ENCODE measurements around the gene FAH. TPM values are rescaled to one million over a fixed set of nuclear protein-coding genes. Genes with fewer than 3 reads are reported as not detected.

Gene FAH
- total RNA-seq, 1 donor from 2014 or later = 67.6 TPM

DNA sequence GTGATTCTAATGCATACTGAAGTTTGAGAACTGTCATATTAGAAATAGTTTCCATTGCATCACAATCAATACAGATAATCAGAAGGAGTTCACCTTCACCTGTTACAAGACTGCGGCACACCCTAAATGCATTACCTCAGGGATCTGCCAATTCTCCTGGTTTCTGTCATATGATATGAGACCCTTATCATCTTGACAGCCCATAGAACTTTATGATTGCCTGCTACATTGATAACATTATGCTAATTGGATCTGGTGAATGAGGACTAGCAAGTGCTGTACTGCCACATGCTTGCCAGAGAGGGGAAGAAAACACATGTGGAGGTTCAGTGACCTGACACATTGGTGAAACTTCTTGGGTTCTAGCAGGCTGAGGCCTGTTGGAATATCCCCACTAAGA, 41.4 kb downstream of the FAH start:
- intact Hi-C loops (cut with micrococcal nuclease) = no loop called here
- no peaks in the 10 kb centered on the region for H3K36me3 Mint-ChIP-seq (ENCODE audit: low read depth)
- H3K27me3 Mint-ChIP-seq (ENCODE audit: low read depth) = no peaks in the 10 kb centered on the region
- H3K4me3 Mint-ChIP-seq (ENCODE audit: low read depth) = no peak overlapping the region
- H3K4me1 Mint-ChIP-seq (ENCODE audit: low read depth) = no peaks in the 10 kb centered on the region
- no peak overlapping the region for H3K27ac Mint-ChIP-seq
- no peaks in the 10 kb centered on the region for H3K9me3 Mint-ChIP-seq
- no peak for DNase-seq (ENCODE audit: low spot score)

DNA sequence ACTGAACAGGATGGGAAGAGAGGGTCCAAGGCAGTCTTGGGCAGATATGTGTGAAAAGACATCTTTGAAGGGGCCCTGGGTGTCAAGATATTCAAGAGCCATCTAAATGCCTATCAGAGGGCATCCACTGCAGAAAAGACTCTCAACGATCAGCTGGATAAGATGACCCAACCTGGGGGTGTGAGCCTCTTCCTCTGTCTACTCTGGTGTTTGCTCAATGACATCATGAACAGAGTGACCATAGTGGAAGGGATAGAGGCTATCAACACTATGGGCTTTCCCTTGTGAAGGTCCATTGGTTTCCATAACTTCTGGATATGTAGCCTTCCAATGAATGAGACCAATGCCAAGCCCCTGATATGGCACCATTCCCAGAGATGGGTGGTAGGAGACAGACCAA, 42.1 kb downstream of the FAH start:
- Mint-ChIP-seq H3K27ac (no peak overlapping the region), H3K4me1 (ENCODE audit: low read depth) (no peaks in the 10 kb centered on the region), H3K36me3 (ENCODE audit: low read depth) (no peaks in the 10 kb centered on the region), H3K4me3 (ENCODE audit: low read depth) (no peak overlapping the region), H3K9me3 (no peaks in the 10 kb centered on the region), H3K27me3 (ENCODE audit: low read depth) (no peaks in the 10 kb centered on the region)
- intact Hi-C loops (cut with micrococcal nuclease) = no loop called here
- DNase-seq (ENCODE audit: low spot score) = no peak

DNA sequence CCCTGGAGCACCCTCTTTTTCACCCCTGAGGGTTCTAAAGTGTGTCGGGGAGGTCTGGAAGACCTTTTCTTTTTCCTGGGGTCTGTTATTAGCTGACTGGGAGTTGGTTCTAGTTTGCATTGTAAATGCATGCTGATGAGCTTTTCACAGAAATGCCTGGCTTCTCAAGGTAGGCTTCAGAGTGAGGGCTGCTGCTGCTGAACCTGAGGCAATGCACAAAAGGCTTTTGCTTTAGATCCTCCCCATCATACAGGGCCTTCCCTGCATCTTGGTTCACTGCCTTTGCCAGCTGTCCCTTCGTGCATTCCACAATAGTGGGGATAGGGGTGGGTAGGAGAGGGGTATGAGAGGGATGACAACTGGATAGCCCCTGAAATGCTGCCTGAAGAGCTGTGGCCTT, 46.6 kb downstream of the FAH start:
- H3K9me3 Mint-ChIP-seq = no peaks in the 10 kb centered on the region
- H3K4me1 Mint-ChIP-seq (ENCODE audit: low read depth) = no peaks in the 10 kb centered on the region
- no peak for DNase-seq (ENCODE audit: low spot score)
- H3K4me3 Mint-ChIP-seq (ENCODE audit: low read depth) = no peak overlapping the region
- H3K36me3 Mint-ChIP-seq (ENCODE audit: low read depth) = no peaks in the 10 kb centered on the region
- H3K27me3 Mint-ChIP-seq (ENCODE audit: low read depth) = peaks cover 2% of the 10 kb centered on the region
- intact Hi-C loops (cut with micrococcal nuclease) = no loop called here
- H3K27ac Mint-ChIP-seq = no peak overlapping the region

DNA sequence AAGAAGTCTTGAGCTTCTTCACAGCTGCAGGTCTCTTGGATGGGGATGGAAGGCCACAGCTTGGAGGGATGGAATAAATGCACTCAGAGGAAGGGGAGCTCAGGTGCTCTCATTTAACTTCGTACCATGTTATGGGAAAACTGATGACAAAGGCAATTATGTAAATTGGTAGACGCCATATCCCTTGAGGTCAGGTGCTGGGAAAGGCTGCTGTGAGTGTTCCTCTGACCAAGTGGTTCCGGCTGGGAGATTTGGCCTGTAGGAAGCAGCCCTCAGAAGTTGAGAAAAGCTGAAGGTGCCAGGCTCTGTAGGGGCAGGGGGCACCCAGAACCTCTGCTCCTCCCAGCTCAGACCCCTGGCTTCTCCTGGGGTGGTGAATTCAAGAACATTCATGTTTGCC, 47.1 kb downstream of the FAH start:
- no peak overlapping the region for H3K4me3 Mint-ChIP-seq (ENCODE audit: low read depth)
- H3K4me1 Mint-ChIP-seq (ENCODE audit: low read depth) = no peaks in the 10 kb centered on the region
- no peaks in the 10 kb centered on the region for H3K9me3 Mint-ChIP-seq
- no peak for DNase-seq (ENCODE audit: low spot score)
- H3K27ac Mint-ChIP-seq = no peak overlapping the region
- peaks cover 4% of the 10 kb centered on the region for H3K27me3 Mint-ChIP-seq (ENCODE audit: low read depth)
- H3K36me3 Mint-ChIP-seq (ENCODE audit: low read depth) = no peaks in the 10 kb centered on the region
- intact Hi-C loops (cut with micrococcal nuclease) = no loop called here

DNA sequence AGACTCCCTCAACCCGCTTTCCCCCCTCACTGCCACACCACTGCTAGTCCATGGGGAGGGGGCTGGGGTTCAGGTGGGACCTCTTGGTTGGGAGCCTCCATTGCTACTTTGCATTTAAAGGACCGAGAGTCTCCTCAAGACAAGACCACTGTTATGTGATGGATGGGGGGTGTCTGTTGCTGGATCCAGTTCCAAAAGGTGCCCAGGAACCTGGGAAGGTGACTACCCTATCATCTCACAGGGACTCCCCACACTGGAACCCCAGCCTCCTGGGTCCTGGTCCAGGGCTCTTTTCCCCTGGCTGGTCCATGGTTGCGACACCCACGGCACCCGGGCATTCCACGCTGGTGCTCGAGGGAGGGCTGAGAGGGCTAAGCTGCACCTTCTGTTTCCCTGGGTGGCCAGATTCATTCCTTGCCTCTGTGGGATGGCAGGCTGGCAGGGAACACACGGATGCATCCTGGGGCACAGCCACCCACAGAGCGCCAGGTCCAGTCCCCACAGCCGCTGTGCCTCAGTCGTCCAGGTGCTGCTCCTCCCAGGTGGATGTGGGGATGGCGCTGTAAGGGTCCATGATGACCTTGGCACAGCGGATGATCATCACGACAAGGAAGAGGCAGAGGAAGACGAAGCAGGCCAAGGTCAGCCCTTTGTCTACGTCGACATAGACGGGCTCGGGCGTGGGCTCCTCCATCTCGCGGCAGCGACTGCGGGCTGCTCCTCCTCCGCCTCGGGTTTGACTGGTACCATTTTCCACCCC, 48.6 kb downstream of the FAH start:
- no peaks in the 10 kb centered on the region for H3K9me3 Mint-ChIP-seq
- H3K27ac Mint-ChIP-seq = no peak overlapping the region
- H3K27me3 Mint-ChIP-seq (ENCODE audit: low read depth) = peaks cover 16% of the 10 kb centered on the region
- no peaks in the 10 kb centered on the region for H3K36me3 Mint-ChIP-seq (ENCODE audit: low read depth)
- intact Hi-C loops (cut with micrococcal nuclease) = no loop called here
- no peaks in the 10 kb centered on the region for H3K4me1 Mint-ChIP-seq (ENCODE audit: low read depth)
- no peak for DNase-seq (ENCODE audit: low spot score)
- no peak overlapping the region for H3K4me3 Mint-ChIP-seq (ENCODE audit: low read depth)

DNA sequence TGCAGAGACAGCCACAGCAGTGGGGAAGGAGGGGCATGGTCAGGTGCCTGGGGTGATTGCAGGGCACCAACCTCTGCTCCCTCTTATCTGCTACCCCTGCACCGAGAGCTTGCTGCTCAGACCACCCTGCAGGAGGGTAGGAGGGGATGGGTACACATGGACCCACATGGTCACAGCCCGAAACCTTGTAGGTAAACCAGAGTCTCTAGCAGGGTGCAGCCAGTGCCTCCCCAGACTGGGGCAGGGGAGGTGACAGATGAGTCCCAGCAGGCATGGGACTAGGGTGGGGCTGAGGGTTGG, 49.2 kb downstream of the FAH start:
- Mint-ChIP-seq H3K9me3 (no peaks in the 10 kb centered on the region), H3K4me3 (ENCODE audit: low read depth) (no peak overlapping the region), H3K27ac (no peak overlapping the region), H3K27me3 (ENCODE audit: low read depth) (peaks cover 20% of the 10 kb centered on the region), H3K4me1 (ENCODE audit: low read depth) (no peaks in the 10 kb centered on the region), H3K36me3 (ENCODE audit: low read depth) (no peaks in the 10 kb centered on the region)
- intact Hi-C loops (cut with micrococcal nuclease) = no loop called here
- DNase-seq (ENCODE audit: low spot score) = no peak

DNA sequence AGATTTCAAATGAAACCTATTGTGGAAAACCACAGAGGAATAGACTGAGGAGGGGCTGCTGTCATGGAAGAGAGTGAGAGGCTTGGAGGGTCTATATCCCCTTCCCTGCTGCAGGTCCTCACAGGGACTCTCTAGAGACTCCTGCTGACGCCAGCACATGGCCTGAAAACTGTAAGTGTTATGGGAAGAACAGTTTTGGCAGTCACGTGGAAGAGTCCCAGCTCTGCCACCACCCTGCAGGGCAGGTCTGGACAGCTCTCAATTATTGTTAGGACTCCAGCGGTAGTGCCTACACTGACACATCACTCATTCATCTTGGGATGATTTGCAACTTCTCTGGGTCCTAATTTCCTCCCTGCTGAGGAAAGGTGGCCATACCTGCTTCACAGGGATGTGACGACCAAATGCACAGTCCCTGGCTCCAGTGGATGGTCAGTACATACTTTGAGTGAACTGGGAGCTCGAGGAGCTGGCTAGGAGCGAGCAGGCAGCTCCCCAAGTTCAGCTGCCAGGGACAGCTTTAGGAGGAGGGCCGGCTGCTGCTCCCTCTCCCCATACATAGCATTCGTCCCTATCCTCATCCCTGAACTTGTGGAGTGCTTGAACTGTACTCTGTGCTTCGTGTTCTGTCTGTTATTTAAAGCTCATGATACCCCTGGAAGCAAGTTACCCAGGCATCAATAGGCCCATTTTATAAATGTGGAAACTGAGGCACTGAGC, 50.0 kb downstream of the FAH start:
- DNase-seq (ENCODE audit: low spot score) = no peak
- intact Hi-C loops (cut with micrococcal nuclease) = no loop called here
- no peaks in the 10 kb centered on the region for H3K9me3 Mint-ChIP-seq

DNA sequence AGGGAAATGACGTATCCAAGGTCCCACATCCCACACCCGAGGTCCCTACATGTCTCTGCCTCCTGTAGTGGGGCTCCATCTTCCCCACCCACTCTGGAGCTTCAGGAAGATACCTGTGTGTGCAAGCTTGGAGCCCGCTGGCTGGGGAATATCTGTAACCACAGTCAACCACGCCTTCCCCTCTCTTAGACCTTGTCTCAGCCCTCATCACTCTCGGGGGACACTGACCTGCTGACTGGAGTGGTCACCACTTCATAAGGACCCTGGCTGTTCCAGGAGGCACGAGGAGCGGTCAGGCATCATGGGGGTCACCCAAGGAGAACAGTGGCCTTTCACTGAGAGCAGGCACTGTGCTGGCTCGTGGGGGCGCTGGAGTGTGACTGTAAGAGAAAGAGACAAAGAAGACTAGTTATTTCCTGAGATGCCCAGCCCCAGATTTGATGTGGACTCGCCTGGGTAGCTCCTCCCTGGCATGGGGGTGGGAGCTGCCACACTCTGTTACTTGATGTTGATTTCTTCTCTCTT, 50.6 kb downstream of the FAH start:
- H3K27ac Mint-ChIP-seq = no peak overlapping the region
- H3K36me3 Mint-ChIP-seq (ENCODE audit: low read depth) = no peaks in the 10 kb centered on the region
- no peaks in the 10 kb centered on the region for H3K9me3 Mint-ChIP-seq
- H3K27me3 Mint-ChIP-seq (ENCODE audit: low read depth) = peaks cover 31% of the 10 kb centered on the region
- no peaks in the 10 kb centered on the region for H3K4me1 Mint-ChIP-seq (ENCODE audit: low read depth)
- intact Hi-C loops (cut with micrococcal nuclease) = no loop called here
- H3K4me3 Mint-ChIP-seq (ENCODE audit: low read depth) = no peak overlapping the region
- no peak for DNase-seq (ENCODE audit: low spot score)

More for the DNA sequence above, 50.0 kb downstream of the FAH start:
- Mint-ChIP-seq H3K27ac (no peak overlapping the region), H3K4me3 (ENCODE audit: low read depth) (no peak overlapping the region), H3K36me3 (ENCODE audit: low read depth) (no peaks in the 10 kb centered on the region), H3K27me3 (ENCODE audit: low read depth) (peaks cover 28% of the 10 kb centered on the region), H3K4me1 (ENCODE audit: low read depth) (no peaks in the 10 kb centered on the region)

DNA sequence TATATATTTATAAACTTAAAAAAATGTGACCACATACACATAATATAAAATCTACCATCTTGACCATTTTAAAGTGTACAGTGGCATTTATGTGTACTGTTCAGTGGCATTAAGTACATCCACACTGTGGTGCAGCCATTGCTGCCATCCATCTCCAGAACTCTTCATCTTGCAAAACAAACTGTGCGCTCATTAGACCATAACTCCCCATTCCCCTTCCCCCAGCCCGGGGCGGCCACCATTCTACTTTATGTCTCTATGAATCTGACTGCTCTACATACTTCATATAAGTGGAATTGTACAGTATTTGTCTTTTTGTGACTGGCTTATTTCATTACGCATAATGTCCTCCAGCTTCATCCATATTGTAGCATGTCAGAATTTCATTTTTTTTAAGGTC, 51.4 kb downstream of the FAH start:
- H3K27ac Mint-ChIP-seq = no peak overlapping the region
- intact Hi-C loops (cut with micrococcal nuclease) = no loop called here
- H3K9me3 Mint-ChIP-seq = no peaks in the 10 kb centered on the region
- H3K4me3 Mint-ChIP-seq (ENCODE audit: low read depth) = no peak overlapping the region
- no peak for DNase-seq (ENCODE audit: low spot score)
- H3K27me3 Mint-ChIP-seq (ENCODE audit: low read depth) = peaks cover 31% of the 10 kb centered on the region
- no peaks in the 10 kb centered on the region for H3K36me3 Mint-ChIP-seq (ENCODE audit: low read depth)
- H3K4me1 Mint-ChIP-seq (ENCODE audit: low read depth) = no peaks in the 10 kb centered on the region

DNA sequence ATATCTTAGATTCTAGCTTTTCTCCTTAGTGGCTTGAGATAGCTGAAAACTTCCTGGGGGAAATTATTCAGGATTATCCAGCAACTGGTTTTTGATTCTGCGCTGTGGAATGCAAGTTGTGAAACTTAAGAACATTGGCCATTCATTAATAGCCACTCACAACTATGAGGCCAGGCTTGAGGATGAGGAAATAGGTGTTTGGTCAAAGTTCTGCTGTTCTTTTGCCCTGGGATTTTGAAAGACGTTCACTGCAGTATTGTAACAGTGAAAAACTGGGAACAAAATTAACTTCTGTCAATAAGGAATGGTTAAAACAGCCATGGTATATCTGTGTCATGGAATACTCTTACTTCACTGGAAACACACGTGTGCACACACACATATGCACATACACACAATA, 55.1 kb downstream of the FAH start:
- DNase-seq (ENCODE audit: low spot score) = no peak
- peaks cover 40% of the 10 kb centered on the region for H3K27me3 Mint-ChIP-seq (ENCODE audit: low read depth)

DNA sequence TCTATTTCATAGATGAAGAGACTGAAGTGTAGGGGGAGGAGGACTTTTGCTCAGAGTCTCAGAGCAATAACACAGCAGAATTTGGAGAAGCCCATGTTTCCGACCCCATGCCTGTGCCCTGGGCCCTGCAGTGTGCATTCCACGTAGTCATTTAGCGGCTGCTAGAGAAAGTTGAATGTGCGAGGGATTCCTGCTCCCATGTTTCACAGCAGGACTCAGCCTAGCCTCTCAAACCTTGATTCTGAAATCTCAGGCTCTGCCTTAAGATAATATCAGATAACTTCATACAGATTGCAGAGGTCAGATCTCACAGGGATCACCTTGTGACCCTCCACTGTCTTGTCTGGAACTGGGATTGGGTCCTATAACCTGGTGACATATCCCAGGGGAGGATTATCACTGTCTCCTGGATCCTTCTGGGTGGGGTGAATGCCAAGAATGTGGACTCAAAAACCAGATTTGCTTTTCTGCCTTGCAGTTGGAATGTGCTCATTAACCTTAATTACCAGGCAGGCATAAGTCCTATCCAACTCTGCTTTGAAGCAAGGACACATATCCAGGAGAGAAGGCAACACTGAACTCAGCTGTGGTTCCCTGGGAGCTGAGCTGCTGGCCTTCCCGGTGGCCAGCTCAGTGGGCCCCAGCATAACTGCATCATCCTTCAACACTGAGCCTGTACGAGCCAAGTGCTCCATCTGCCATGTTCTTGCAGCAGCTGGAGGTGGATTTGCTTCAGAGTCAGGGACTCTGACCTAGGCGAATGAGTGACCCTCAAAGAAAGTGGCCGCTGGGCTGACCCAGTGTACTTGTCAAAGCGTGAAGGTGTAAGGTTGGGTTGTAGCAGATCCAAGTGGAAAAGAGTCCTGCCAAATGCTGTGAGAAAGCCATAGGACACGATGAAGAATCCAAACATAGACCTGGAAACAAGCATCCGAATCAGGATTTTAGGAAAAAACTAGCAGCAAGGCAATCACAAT, 56.2 kb downstream of the FAH start:
- Mint-ChIP-seq H3K4me1 (ENCODE audit: low read depth) (no peaks in the 10 kb centered on the region), H3K36me3 (ENCODE audit: low read depth) (no peaks in the 10 kb centered on the region), H3K27me3 (ENCODE audit: low read depth) (peaks cover 49% of the 10 kb centered on the region), H3K9me3 (no peaks in the 10 kb centered on the region), H3K4me3 (ENCODE audit: low read depth) (no peak overlapping the region), H3K27ac (no peak overlapping the region)
- intact Hi-C loops (cut with micrococcal nuclease) = no loop called here
- DNase-seq (ENCODE audit: low spot score) = no peak

More for the DNA sequence above, 55.1 kb downstream of the FAH start:
- H3K27ac Mint-ChIP-seq = no peak overlapping the region
- intact Hi-C loops (cut with micrococcal nuclease) = no loop called here
- no peaks in the 10 kb centered on the region for H3K4me1 Mint-ChIP-seq (ENCODE audit: low read depth)
- no peaks in the 10 kb centered on the region for H3K36me3 Mint-ChIP-seq (ENCODE audit: low read depth)
- no peak overlapping the region for H3K4me3 Mint-ChIP-seq (ENCODE audit: low read depth)
- no peaks in the 10 kb centered on the region for H3K9me3 Mint-ChIP-seq

DNA sequence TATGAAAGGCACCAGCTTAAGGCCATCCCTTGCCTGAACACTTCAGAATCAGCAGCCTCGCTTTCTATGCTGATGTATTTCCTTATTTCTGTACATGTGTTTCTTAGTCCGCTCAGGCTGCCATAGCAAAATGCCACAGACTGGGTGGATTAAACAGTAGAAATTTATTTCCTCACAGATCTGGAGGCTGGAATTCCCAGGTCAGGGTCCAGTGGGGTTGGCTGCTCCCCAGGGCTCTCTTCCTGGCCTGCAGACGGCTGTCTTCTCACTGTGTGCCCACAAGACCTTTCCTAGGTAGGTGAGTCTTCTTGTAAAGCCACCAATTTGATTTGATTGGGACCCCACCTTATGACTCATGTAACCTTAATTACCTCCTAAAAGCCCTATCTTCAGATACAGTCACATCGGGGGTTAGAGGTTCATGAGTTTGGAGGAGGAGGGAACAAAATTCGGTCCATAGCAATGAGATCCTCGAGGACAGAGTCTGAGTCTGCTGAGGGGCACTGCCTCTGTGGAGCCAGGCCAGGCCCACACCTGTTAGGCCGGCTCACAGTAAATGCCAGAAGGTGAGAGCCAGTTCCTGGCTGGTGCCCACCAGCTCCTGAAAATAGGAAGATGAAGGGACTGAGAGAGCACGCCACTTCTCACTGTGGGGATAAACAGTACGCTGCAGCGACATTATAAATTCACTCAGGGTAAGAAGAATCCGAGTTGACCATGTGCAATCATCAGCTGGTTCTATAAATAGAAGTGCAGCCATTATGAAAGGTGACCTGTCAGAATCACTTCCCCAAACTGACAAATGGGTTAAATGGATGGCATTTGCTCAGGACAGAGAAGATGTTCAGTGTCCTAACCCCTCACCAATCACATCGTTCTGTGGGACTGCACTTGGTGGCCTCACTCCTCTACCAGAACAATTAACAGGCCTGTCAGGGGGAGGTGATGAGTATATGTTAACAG, 58.1 kb downstream of the FAH start:
- no peak for DNase-seq (ENCODE audit: low spot score)
- H3K4me3 Mint-ChIP-seq (ENCODE audit: low read depth) = no peak overlapping the region
- H3K36me3 Mint-ChIP-seq (ENCODE audit: low read depth) = no peaks in the 10 kb centered on the region

More for the DNA sequence above, 58.1 kb downstream of the FAH start:
- peaks cover 43% of the 10 kb centered on the region for H3K27me3 Mint-ChIP-seq (ENCODE audit: low read depth)
- H3K27ac Mint-ChIP-seq = no peak overlapping the region
- intact Hi-C loops (cut with micrococcal nuclease) = no loop called here
- H3K4me1 Mint-ChIP-seq (ENCODE audit: low read depth) = no peaks in the 10 kb centered on the region
- no peaks in the 10 kb centered on the region for H3K9me3 Mint-ChIP-seq
